H1 (cell line): ENCODE measurements around the gene LPP. TPM values are rescaled to one million over a fixed set of nuclear protein-coding genes. Genes with fewer than 3 reads are reported as not detected.

Experiments used
- CTCF ChIA-PET: fragments of 300-600 bp; sonication (Branson Sonifier 250); formaldehyde crosslinking; loops from one replicate; lab custom pipeline; 2021; ENCODE audit not compliant: partially characterized antibody; lab: Charles Lee
- POLR2A ChIA-PET: fragments of 300-600 bp; sonication (Branson Sonifier 250); formaldehyde crosslinking; loops from one replicate; lab custom pipeline; 2021; ENCODE audit warnings: inconsistent platforms; ENCODE audit not compliant: partially characterized antibody; lab: Charles Lee
- DNase-seq, 2 experiments: peaks; one replicate each; pipeline versions ENCODE4 v3.0.0 to v3.0.0-alpha.2; 2010 to 2022; ENCODE audit warnings: low spot score in 2 of 2, low read depth in 1 of 2, mixed read lengths in 1 of 2
- FAIRE-seq: peaks from 2 replicates; lab custom pipeline; 2011; peaks lifted over from hg19 to GRCh38; lab: Jason Lieb, UNC
- H2AFZ ChIP-seq: 2 replicates; pipeline ENCODE4 v1.8.1; 2012; ENCODE audit warnings: low read length, inconsistent platforms
- H2AK5ac ChIP-seq: 2 replicates; pipeline ENCODE4 v1.6.1; 2013; ENCODE audit warnings: low read depth, low read length
- H2BK120ac ChIP-seq: replicated peaks from 2 replicates; pipeline ENCODE3; 2013; ENCODE audit warnings: low read depth, low read length, inconsistent platforms
- H2BK12ac ChIP-seq: 2 replicates; pipeline ENCODE4 v1.6.1; 2013; ENCODE audit warnings: low read depth, low read length
- H2BK15ac ChIP-seq: 2 replicates; pipeline ENCODE4 v1.6.1; 2013; ENCODE audit warnings: low read length
- H2BK20ac ChIP-seq: 2 replicates; pipeline ENCODE4 v1.6.1; 2013; ENCODE audit warnings: low read length
- H2BK5ac ChIP-seq: 2 replicates; pipeline ENCODE4 v1.6.1; 2013; ENCODE audit warnings: low read depth, low read length
- H3K14ac ChIP-seq: 2 replicates; pipeline ENCODE4 v1.6.1; 2013; ENCODE audit warnings: inconsistent platforms; ENCODE audit not compliant: insufficient read length
- H3K18ac ChIP-seq: 2 replicates; pipeline ENCODE4 v1.6.1; 2013; ENCODE audit warnings: low read length; ENCODE audit errors: extremely low read depth
- H3K23ac ChIP-seq: 2 replicates; pipeline ENCODE4 v1.6.1; 2013; ENCODE audit warnings: inconsistent platforms; ENCODE audit not compliant: insufficient read length
- H3K23me2 ChIP-seq: 2 replicates; pipeline ENCODE4 v1.6.1; 2013; ENCODE audit warnings: low read depth, low read length
- H3K27ac ChIP-seq: 2 replicates; pipeline ENCODE4 v1.6.1; 2011; ENCODE audit warnings: low read depth, low read length, inconsistent platforms
- H3K27me3 ChIP-seq, 4 experiments: replicated peaks in 1 of 4; 1 replicate in 1 of 4; 2 replicates in 3 of 4; pipeline versions ENCODE4 v1.6.1 to v1.8.1; 2011 to 2013; ENCODE audit warnings: low read length in 3 of 4, mild to moderate bottlenecking in 3 of 4, inconsistent platforms in 2 of 4, mixed read lengths in 2 of 4, moderate library complexity in 1 of 4; ENCODE audit not compliant: control insufficient read depth in 3 of 4, insufficient read depth in 3 of 4; ENCODE audit errors: extremely low read depth in 1 of 4
- H3K36me3 ChIP-seq, 4 experiments: 2 replicates each; pipeline versions ENCODE4 v1.6.1 to v1.8.1; 2011 to 2013; ENCODE audit warnings: mild to moderate bottlenecking in 4 of 4, low read length in 3 of 4, moderate library complexity in 2 of 4, control low read depth in 1 of 4, inconsistent platforms in 1 of 4; ENCODE audit not compliant: insufficient read depth in 4 of 4, control insufficient read depth in 2 of 4
- H3K4ac ChIP-seq: replicated peaks from 2 replicates; pipeline ENCODE3; 2013; ENCODE audit warnings: low read length, low read depth, mixed read lengths, inconsistent platforms; ENCODE audit not compliant: insufficient read length
- H3K4me1 ChIP-seq, 4 experiments: replicated peaks in 1 of 4; 1 replicate in 1 of 4; 2 replicates in 3 of 4; pipeline versions ENCODE4 v1.6.1 to v1.8.1; 2011 to 2013; ENCODE audit warnings: low read length in 3 of 4, inconsistent platforms in 2 of 4, mixed read lengths in 1 of 4; ENCODE audit not compliant: insufficient read depth in 4 of 4, control insufficient read depth in 3 of 4
- H3K4me2 ChIP-seq, 2 experiments: 2 replicates each; pipeline versions ENCODE4 v1.6.1 to v1.8.1; 2011 to 2013; ENCODE audit warnings: low read depth in 2 of 2, low read length in 2 of 2, control low read depth in 1 of 2, inconsistent platforms in 1 of 2, mild to moderate bottlenecking in 1 of 2; ENCODE audit not compliant: insufficient read depth in 1 of 2
- H3K4me3 ChIP-seq, 4 experiments: fragments of 200-600, 300-600 bp in 1 of 4; sonication (generic), shearing (Covaris generic), sonication (Bioruptor Twin) in 1 of 4; 2 replicates each; pipeline versions ENCODE4 v1.5.1 to v1.8.1; 2011 to 2016; ENCODE audit warnings: low read length in 4 of 4, low read depth in 3 of 4, control low read depth in 2 of 4, inconsistent platforms in 2 of 4, mild to moderate bottlenecking in 2 of 4, mixed read lengths in 1 of 4, moderate library complexity in 1 of 4; ENCODE audit not compliant: insufficient read depth in 2 of 4; ENCODE audit errors: extremely low read depth in 1 of 4
- H3K56ac ChIP-seq: replicated peaks from 2 replicates; pipeline ENCODE3; 2013; ENCODE audit warnings: low read depth, mild to moderate bottlenecking, mixed read lengths, low read length, inconsistent platforms; ENCODE audit not compliant: insufficient read length
- H3K79me1 ChIP-seq: 2 replicates; pipeline ENCODE4 v1.6.1; 2013; ENCODE audit warnings: low read depth, low read length, control low read depth
- H3K79me2 ChIP-seq, 2 experiments: 2 replicates each; pipeline versions ENCODE4 v1.6.1 to v1.8.1; 2012 to 2013; ENCODE audit warnings: low read length in 2 of 2, mild to moderate bottlenecking in 2 of 2, inconsistent platforms in 1 of 2; ENCODE audit not compliant: insufficient read depth in 2 of 2, control insufficient read depth in 1 of 2
- H3K9ac ChIP-seq, 4 experiments: replicated peaks in 1 of 4; 1 replicate in 1 of 4; 2 replicates in 3 of 4; pipeline versions ENCODE4 v1.6.1 to v1.8.1; 2011 to 2013; ENCODE audit warnings: low read depth in 3 of 4, low read length in 3 of 4, control low read depth in 2 of 4, mild to moderate bottlenecking in 2 of 4, moderate library complexity in 2 of 4, inconsistent platforms in 1 of 4; ENCODE audit errors: extremely low read depth in 1 of 4
- H3K9me3 ChIP-seq, 2 experiments: 2 replicates each; pipeline versions ENCODE4 v1.6.1 to v1.8.1; 2012 to 2013; ENCODE audit warnings: mild to moderate bottlenecking in 2 of 2, moderate library complexity in 2 of 2, control low read depth in 1 of 2, inconsistent platforms in 1 of 2, low read depth in 1 of 2, low read length in 1 of 2, mixed read lengths in 1 of 2; ENCODE audit not compliant: insufficient read depth in 2 of 2
- H4K20me1 ChIP-seq, 2 experiments: replicated peaks in 1 of 2; 2 replicates each; pipeline versions ENCODE3 to v1.8.1; 2011 to 2013; ENCODE audit warnings: inconsistent platforms in 2 of 2, low read length in 2 of 2, mild to moderate bottlenecking in 1 of 2; ENCODE audit not compliant: insufficient read depth in 2 of 2, control insufficient read depth in 1 of 2
- H4K5ac ChIP-seq: 2 replicates; pipeline ENCODE4 v1.6.1; 2013; ENCODE audit warnings: low read length, low read depth, mixed read lengths, inconsistent platforms; ENCODE audit not compliant: insufficient read length
- H4K8ac ChIP-seq: 2 replicates; pipeline ENCODE4 v1.8.0; 2013; ENCODE audit warnings: mild to moderate bottlenecking, moderate library complexity, low read length, inconsistent platforms; ENCODE audit not compliant: insufficient read depth; ENCODE audit errors: extremely low read depth
- H4K91ac ChIP-seq: replicated peaks from 2 replicates; pipeline ENCODE3; 2013; ENCODE audit warnings: low read length, mixed read lengths, inconsistent platforms; ENCODE audit not compliant: insufficient read length
- ASH2L ChIP-seq: fragments of 200-600, 300-600 bp; sonication (generic); IDR thresholded peaks from one replicate; pipeline ENCODE4 v1.7.1; 2017; ENCODE audit warnings: low read length
- CEBPB ChIP-seq: IDR thresholded peaks from 2 replicates; pipeline ENCODE4 v1.6.1; 2012; ENCODE audit warnings: low read depth, low read length
- CREB1 ChIP-seq: IDR thresholded peaks from 2 replicates; pipeline ENCODE4 v1.6.1; 2012; ENCODE audit warnings: inconsistent platforms
- EGR1 ChIP-seq: IDR thresholded peaks from 2 replicates; pipeline ENCODE4 v1.6.1; 2011; ENCODE audit warnings: low read depth, low read length, borderline replicate concordance
- EP300 ChIP-seq, 2 experiments: IDR thresholded peaks; 1 replicate in 1 of 2; 2 replicates in 1 of 2; pipeline ENCODE4 v1.6.1; 2011 to 2012; ENCODE audit warnings: low read depth in 2 of 2, low read length in 2 of 2, mild to moderate bottlenecking in 2 of 2, borderline replicate concordance in 1 of 2, inconsistent platforms in 1 of 2, moderate library complexity in 1 of 2
- EZH2 ChIP-seq: fragments of 200-600 bp; sonication (generic); IDR thresholded peaks from 2 replicates; pipeline ENCODE4 v1.7.1; 2012; ENCODE audit warnings: low read depth, mild to moderate bottlenecking, moderate library complexity, low read length, inconsistent platforms; ENCODE audit not compliant: severe bottlenecking
- GABPA ChIP-seq: IDR thresholded peaks from 2 replicates; pipeline ENCODE4 v1.6.1; 2011; ENCODE audit warnings: mild to moderate bottlenecking, low read length, moderate library complexity, borderline replicate concordance; ENCODE audit not compliant: insufficient read depth
- KDM5A ChIP-seq: fragments of 200-600 bp; IDR thresholded peaks from 2 replicates; pipeline ENCODE4 v1.7.1; 2012; ENCODE audit warnings: mild to moderate bottlenecking, low read length, inconsistent platforms, mixed read lengths
- NRF1 ChIP-seq: IDR thresholded peaks from 2 replicates; pipeline ENCODE4 v1.6.1; 2011; ENCODE audit warnings: mild to moderate bottlenecking, low read depth, low read length, improper control_type of control experiment
- RFX5 ChIP-seq: IDR thresholded peaks from 2 replicates; pipeline ENCODE4 v1.6.1; 2011; ENCODE audit warnings: low read depth, low read length, improper control_type of control experiment, borderline replicate concordance
- YY1 ChIP-seq: IDR thresholded peaks from 2 replicates; pipeline ENCODE4 v1.6.1; 2011; ENCODE audit warnings: low read depth, mild to moderate bottlenecking, low read length
- WGBS, 2 experiments: shearing (Covaris generic) in 1 of 2; methylation state at CpG; one replicate each; pipeline versions ENCODE4 v1.1.6 to v1.1.7; 2013 to 2015; ENCODE audit warnings: low lambda C conversion rate in 2 of 2, mixed read lengths in 2 of 2, inconsistent platforms in 1 of 2, low coverage in 1 of 2, missing lambda C conversion rate in 1 of 2; ENCODE audit not compliant: insufficient replicate concordance in 2 of 2, insufficient coverage in 1 of 2, insufficient read length in 1 of 2; ENCODE audit errors: extremely low coverage in 1 of 2, missing lambda C conversion rate in 1 of 2; 5-methylcytosine and 5-hydroxymethylcytosine counted together
- polyA plus RNA-seq, 7 experiments: library from polyadenylated mRNA; depleted of rRNA in 3 of 7; stranded (reverse) in 5 of 7; unstranded in 2 of 7; fragments of >200 nt in 5 of 7; fragments of 200-250 nt in 2 of 7; gene quantifications; 1 replicate in 5 of 7; 2 replicates in 1 of 7; 4 replicates in 1 of 7; pipeline versions ENCODE4 v1.2.1 to v1.2.3, GENCODE V29; 2011 to 2013; ENCODE audit warnings: missing spikeins in 2 of 7, mixed read lengths in 2 of 7
- total RNA-seq: library from RNA; stranded (reverse); fragmentation: NEBNext Ultra II Directional; extraction: Animal tissue kit (Norgen Biotek cat#: 25700); gene quantifications from 2 replicates; pipeline ENCODE4 v1.2.1, GENCODE V29; 2021
- TF ChIP-seq, protein P1 (sequence below): IDR thresholded peaks from 2 replicates; pipeline ENCODE4 v1.6.1; 2011; ENCODE audit warnings: low read depth, mild to moderate bottlenecking, low read length; ENCODE audit not compliant: insufficient read depth

The LPP gene
- total and polyA plus RNA-seq, 2 of the 8 experiments (the other 6 are each of a cell fraction or from before 2014, with no cell fraction given), result 10.0 to 53.3 TPM

DNA sequence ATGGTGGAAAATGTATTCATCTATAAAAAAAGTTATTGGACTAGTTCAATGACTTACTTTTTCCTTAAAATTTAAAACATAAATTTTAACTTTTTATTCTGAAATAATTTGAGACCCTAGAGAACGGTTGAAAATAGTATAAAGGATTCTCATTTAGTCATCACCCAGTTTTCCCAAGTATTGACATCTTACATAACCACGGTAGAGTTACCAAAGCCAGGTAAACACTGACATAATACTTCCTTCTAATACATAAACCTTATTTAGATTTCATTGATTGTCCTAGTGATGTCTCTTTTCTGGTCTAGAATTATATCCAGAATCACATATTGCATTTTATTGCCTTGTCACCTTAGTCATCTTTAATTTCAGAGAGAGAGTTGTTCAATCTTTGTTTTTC lies 319.1 kb downstream of the LPP start:
- no peaks in the 10 kb centered on the region for H3K79me1 ChIP-seq
- H3K56ac ChIP-seq, result no peak overlapping the region
- no peaks in the 10 kb centered on the region for H3K79me2 ChIP-seq
- no peak overlapping the region for H3K9ac ChIP-seq
- no peak overlapping the region for H2BK20ac ChIP-seq
- TF ChIP-seq EP300 (IDR thresholded peaks at IDR 0.05; ENCODE audit: borderline replicate concordance in 1 of 2, low read depth in 2 of 2, low read length in 2 of 2) (no peak), EZH2 (no peak), YY1 (no peak), GABPA (no peak), CREB1 (no peak), RFX5 (no peak), CEBPB (no peak), EGR1 (no peak), ASH2L (no peak), NRF1 (no peak), KDM5A (no peak)
- TF ChIP-seq, protein P1, sequence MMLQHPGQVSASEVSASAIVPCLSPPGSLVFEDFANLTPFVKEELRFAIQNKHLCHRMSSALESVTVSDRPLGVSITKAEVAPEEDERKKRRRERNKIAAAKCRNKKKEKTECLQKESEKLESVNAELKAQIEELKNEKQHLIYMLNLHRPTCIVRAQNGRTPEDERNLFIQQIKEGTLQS, result no peak
- no peak for FAIRE-seq
- H2BK5ac ChIP-seq, result no peak overlapping the region
- H4K20me1 ChIP-seq, result no peaks in the 10 kb centered on the region
- H3K14ac ChIP-seq, result no peak overlapping the region
- DNase-seq, result no peak
- no peak overlapping the region for H4K5ac ChIP-seq
- WGBS, 2 experiments, result 92% methylated on average over 2 of the region's 2 CpGs; no CpG with 5 or more reads in 1 of the 2 experiments
- H2BK120ac ChIP-seq, result no peak overlapping the region
- H3K9me3 ChIP-seq, result no peaks in the 10 kb centered on the region
- H2AK5ac ChIP-seq, result no peak overlapping the region
- no peak overlapping the region for H3K4me2 ChIP-seq
- H2AFZ ChIP-seq, result no peak overlapping the region
- no peaks in the 10 kb centered on the region for H3K4me1 ChIP-seq
- H3K18ac ChIP-seq, result no peak overlapping the region
- H4K8ac ChIP-seq, result no peak overlapping the region
- H3K23ac ChIP-seq, result no peak overlapping the region
- ChIA-PET POLR2A (no interaction called here), CTCF (interaction anchor here (1.2 kb wide), 1 partner anchor 366 kb away, joined by 3 read pairs; no protein-coding TSS in a partner anchor)
- no peaks in the 10 kb centered on the region; a peak in 1 of 8 replicates for H3K36me3 ChIP-seq
- H2BK15ac ChIP-seq, result no peak overlapping the region
- H3K4me3 ChIP-seq, result no peak overlapping the region
- H3K4ac ChIP-seq, result no peak overlapping the region
- no peaks in the 10 kb centered on the region; the same call in 1 of the 2 replicates for H3K23me2 ChIP-seq
- no peak overlapping the region for H4K91ac ChIP-seq
- no peaks in the 10 kb centered on the region for H3K27me3 ChIP-seq
- no peak overlapping the region for H2BK12ac ChIP-seq
- H3K27ac ChIP-seq, result no peak overlapping the region
